Endothelial cell of umbilical vein (primary cell): ENCODE results near the gene TMEM82. TPM values are rescaled to one million over a fixed set of nuclear protein-coding genes. Genes with fewer than 3 reads are reported as not detected.

Experiments
- BruUV-seq: library from RNA; stranded (reverse); fragments of 400-500 nt; replicated peaks from 2 replicates; lab custom pipeline; 2021; lab: Mats Ljungman, UMichigan
- CTCF ChIA-PET: fragments of 300-600, 350-600 bp; sonication (Branson Sonifier 250); formaldehyde crosslinking; loops from one replicate; lab custom pipeline; 2021; ENCODE audit warnings: antibody characterized with exemption, inconsistent platforms; lab: Charles Lee
- POLR2A ChIA-PET: fragments of 300-600, 350-600 bp; sonication (Branson Sonifier 250); formaldehyde crosslinking; loops from one replicate; lab custom pipeline; 2021; ENCODE audit warnings: antibody characterized with exemption, inconsistent platforms; lab: Charles Lee
- DNase-seq: peaks from one replicate; pipeline ENCODE4 v3.0.0-alpha.2; 2011; ENCODE audit warnings: low read depth, low spot score
- FAIRE-seq: peaks from 2 replicates; lab custom pipeline; 2011; peaks lifted over from hg19 to GRCh38; lab: Jason Lieb, UNC
- H2AFZ ChIP-seq: 2 replicates; pipeline ENCODE4 v1.6.0; 2012; ENCODE audit warnings: low read depth, low read length, control low read depth, inconsistent platforms
- H3K27ac ChIP-seq: 2 replicates; pipeline ENCODE4 v1.5.1; 2011; ENCODE audit warnings: low read depth, mild to moderate bottlenecking, control low read depth, low read length, moderate library complexity; ENCODE audit not compliant: insufficient read depth
- H3K27me3 ChIP-seq, 2 experiments: 2 replicates each; pipeline versions ENCODE4 v1.6.0 to v1.6.1; 2011; ENCODE audit warnings: low read length in 2 of 2, mixed read lengths in 1 of 2; ENCODE audit not compliant: control insufficient read depth in 2 of 2, insufficient read depth in 2 of 2
- H3K36me3 ChIP-seq, 2 experiments: 2 replicates in 1 of 2; 3 replicates in 1 of 2; pipeline ENCODE4 v1.5.1; 2011; ENCODE audit warnings: low read length in 2 of 2, mild to moderate bottlenecking in 1 of 2, moderate library complexity in 1 of 2; ENCODE audit not compliant: control insufficient read depth in 2 of 2, insufficient read depth in 2 of 2; ENCODE audit errors: extremely low read depth in 1 of 2
- H3K4me1 ChIP-seq: 3 replicates; pipeline ENCODE4 v1.5.1; 2011; ENCODE audit warnings: mild to moderate bottlenecking, low read length; ENCODE audit not compliant: control insufficient read depth, insufficient read depth; ENCODE audit errors: extremely low read depth
- H3K4me2 ChIP-seq: 2 replicates; pipeline ENCODE4 v1.6.1; 2011; ENCODE audit warnings: low read length, control low read depth, mixed read lengths; ENCODE audit not compliant: insufficient read depth
- H3K4me3 ChIP-seq, 3 experiments: fragments of 200-600 bp in 1 of 3; sonication (generic), shearing (Covaris generic) in 1 of 3; replicated peaks in 1 of 3; 2 replicates each; pipeline ENCODE4 v1.5.1; 2011 to 2016; ENCODE audit warnings: control low read depth in 3 of 3, low read length in 3 of 3, mild to moderate bottlenecking in 2 of 3, inconsistent platforms in 1 of 3, low read depth in 1 of 3, moderate library complexity in 1 of 3; ENCODE audit not compliant: insufficient read depth in 1 of 3
- H3K79me2 ChIP-seq: 2 replicates; pipeline ENCODE4 v1.6.0; 2012; ENCODE audit warnings: low read length, inconsistent platforms; ENCODE audit not compliant: control insufficient read depth, insufficient read depth
- H3K9ac ChIP-seq: replicated peaks from 2 replicates; pipeline ENCODE3; 2011; ENCODE audit warnings: low read length, control low read depth; ENCODE audit not compliant: insufficient read depth; ENCODE audit errors: extremely low read depth
- H3K9me1 ChIP-seq: replicated peaks from 3 replicates; pipeline ENCODE4 v1.6.0; 2011; ENCODE audit warnings: mild to moderate bottlenecking, low read length; ENCODE audit not compliant: control insufficient read depth, insufficient read depth; ENCODE audit errors: extremely low read depth
- H3K9me3 ChIP-seq: replicated peaks from 2 replicates; pipeline ENCODE4 v1.5.1; 2012; ENCODE audit warnings: low read length, inconsistent platforms; ENCODE audit not compliant: control insufficient read depth, insufficient read depth
- H4K20me1 ChIP-seq: replicated peaks from 2 replicates; pipeline ENCODE3; 2011; ENCODE audit warnings: mild to moderate bottlenecking, low read length; ENCODE audit not compliant: control insufficient read depth, insufficient read depth; ENCODE audit errors: extremely low read depth
- EZH2 ChIP-seq: IDR thresholded peaks from 2 replicates; pipeline ENCODE4 v1.6.1; 2012; ENCODE audit warnings: borderline replicate concordance, low read depth, mild to moderate bottlenecking, moderate library complexity, low read length, inconsistent platforms; ENCODE audit not compliant: severe bottlenecking
- FOS ChIP-seq: IDR thresholded peaks from 2 replicates; pipeline ENCODE4 v1.6.1; 2011; ENCODE audit warnings: mild to moderate bottlenecking, low read length, moderate library complexity, borderline replicate concordance; ENCODE audit not compliant: insufficient read depth
- GATA2 ChIP-seq: IDR thresholded peaks from 2 replicates; pipeline ENCODE4 v1.7.0; 2011; ENCODE audit warnings: low read depth, mild to moderate bottlenecking, moderate library complexity, mixed read lengths, low read length; ENCODE audit not compliant: insufficient read length, insufficient read depth
- JUN ChIP-seq: IDR thresholded peaks from 2 replicates; pipeline ENCODE4 v1.6.1; 2011; ENCODE audit warnings: borderline replicate concordance, low read depth; ENCODE audit not compliant: insufficient read length, insufficient read depth
- MYC ChIP-seq: IDR thresholded peaks from one replicate; pipeline ENCODE4 v1.6.1; 2011; ENCODE audit warnings: mild to moderate bottlenecking, low read depth, low read length
- POLR2A ChIP-seq: IDR thresholded peaks from 2 replicates; pipeline ENCODE4 v1.6.1; 2012; ENCODE audit warnings: low read depth, mild to moderate bottlenecking, control low read depth, low read length
- POLR2AphosphoS5 ChIP-seq: IDR thresholded peaks from 2 replicates; pipeline ENCODE4 v1.6.1; 2012; ENCODE audit warnings: low read depth, mild to moderate bottlenecking, control low read depth, low read length, moderate library complexity; ENCODE audit not compliant: insufficient read depth
- dilution Hi-C: fragments of 300-500 bp; cut with MboI; formaldehyde crosslinking; loops from one replicate; pipeline ENCODE4 v1.15.0; 2019; ENCODE audit warnings: low sequenced_read_pairs; ENCODE audit not compliant: extremely low pct_ligation_motif_present
- intact Hi-C: fragments of 100-400 bp; cut with micrococcal nuclease; formaldehyde crosslinking; loops from one replicate; pipeline ENCODE4 v1.10.0; 2022
- polyA plus RNA-seq, 4 experiments: library from polyadenylated mRNA; depleted of rRNA in 3 of 4; stranded (reverse) in 3 of 4; unstranded in 1 of 4; fragments of >200 nt; gene quantifications; 2 replicates each; pipeline versions ENCODE4 v1.2.1 to v1.2.3, GENCODE V29; 2011 to 2012; ENCODE audit warnings: missing spikeins in 1 of 4
- total RNA-seq: library from RNA; stranded (reverse); gene quantifications from 2 replicates; pipeline ENCODE4 v1.2.3, GENCODE V29; 2021
- TF ChIP-seq, protein P1 (sequence below), 2 donors: IDR thresholded peaks; 1 replicate in 1 of 2; 2 replicates in 1 of 2; pipeline ENCODE4 v1.5.1; 2011; ENCODE audit warnings: low read length in 2 of 2, mild to moderate bottlenecking in 2 of 2, moderate library complexity in 2 of 2, control low read depth in 1 of 2, inconsistent platforms in 1 of 2, low read depth in 1 of 2; ENCODE audit not compliant: insufficient read depth in 1 of 2; ENCODE audit errors: extremely low read depth in 1 of 2
- TF ChIP-seq, protein P2 (sequence below): IDR thresholded peaks from 2 replicates; pipeline ENCODE4 v1.6.1; 2011; ENCODE audit not compliant: insufficient read depth, insufficient read length

TMEM82 gene
- total and polyA plus RNA-seq, 2 donors (not counting 3 experiments of a cell fraction or from before 2014, with no cell fraction given) = not detected

DNA sequence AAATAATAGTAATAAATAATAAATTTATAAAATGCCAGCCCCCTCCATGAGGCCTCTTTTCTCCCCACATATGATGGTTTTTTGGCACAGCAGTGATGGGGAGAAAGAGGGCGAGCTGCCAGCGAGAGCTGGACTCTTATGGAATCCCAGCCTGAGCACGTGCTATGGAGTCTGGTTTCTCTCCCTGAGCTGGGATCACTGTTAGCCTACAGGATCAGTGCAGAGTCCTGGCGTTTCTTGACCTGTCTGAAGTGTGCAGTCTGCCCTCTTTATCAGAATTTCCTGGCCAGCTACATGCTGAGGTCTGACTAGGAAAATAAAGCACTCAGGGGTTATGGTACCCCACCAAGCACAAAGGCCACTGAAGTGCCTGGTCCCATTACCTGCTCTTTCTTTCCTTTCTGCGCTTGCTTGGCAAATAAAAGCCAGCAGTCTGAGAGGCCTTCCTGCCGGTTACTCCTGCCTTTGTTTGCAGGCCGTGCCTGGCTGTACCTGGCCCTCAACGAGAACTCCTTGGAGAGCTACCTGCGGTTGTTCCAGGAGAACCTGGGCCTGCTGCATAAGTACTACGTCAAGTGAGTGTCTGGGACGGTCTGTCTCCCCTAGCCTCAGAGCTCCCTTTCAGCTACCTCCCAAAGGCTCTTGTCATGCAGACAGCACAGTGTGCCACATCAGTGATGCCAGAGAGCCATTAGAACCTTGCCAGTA, 24.7 kb upstream of the TMEM82 start:
- no peaks in the 10 kb centered on the region for H3K9me3 ChIP-seq

More for the DNA sequence above, 24.7 kb upstream of the TMEM82 start:
- Histone ChIP-seq H3K4me1 (no peaks in the 10 kb centered on the region), H3K4me2 (no peak overlapping the region), H3K9ac (no peak overlapping the region), H3K27ac (no peak overlapping the region), H3K79me2 (no peaks in the 10 kb centered on the region), H3K27me3 (no peaks in the 10 kb centered on the region), H3K36me3 (peaks cover 7 to 31% of the 10 kb centered on the region in 2 experiments), H4K20me1 (peaks cover 2% of the 10 kb centered on the region), H3K4me3 (no peak overlapping the region), H3K9me1 (no peaks in the 10 kb centered on the region), H2AFZ (no peak overlapping the region)
- FAIRE-seq = no peak
- DNase-seq = peak; percentile 46
- TF ChIP-seq JUN (no peak), POLR2A (no peak), MYC (no peak), FOS (no peak), POLR2AphosphoS5 (no peak), GATA2 (no peak), EZH2 (no peak)
- TF ChIP-seq, protein P1, sequence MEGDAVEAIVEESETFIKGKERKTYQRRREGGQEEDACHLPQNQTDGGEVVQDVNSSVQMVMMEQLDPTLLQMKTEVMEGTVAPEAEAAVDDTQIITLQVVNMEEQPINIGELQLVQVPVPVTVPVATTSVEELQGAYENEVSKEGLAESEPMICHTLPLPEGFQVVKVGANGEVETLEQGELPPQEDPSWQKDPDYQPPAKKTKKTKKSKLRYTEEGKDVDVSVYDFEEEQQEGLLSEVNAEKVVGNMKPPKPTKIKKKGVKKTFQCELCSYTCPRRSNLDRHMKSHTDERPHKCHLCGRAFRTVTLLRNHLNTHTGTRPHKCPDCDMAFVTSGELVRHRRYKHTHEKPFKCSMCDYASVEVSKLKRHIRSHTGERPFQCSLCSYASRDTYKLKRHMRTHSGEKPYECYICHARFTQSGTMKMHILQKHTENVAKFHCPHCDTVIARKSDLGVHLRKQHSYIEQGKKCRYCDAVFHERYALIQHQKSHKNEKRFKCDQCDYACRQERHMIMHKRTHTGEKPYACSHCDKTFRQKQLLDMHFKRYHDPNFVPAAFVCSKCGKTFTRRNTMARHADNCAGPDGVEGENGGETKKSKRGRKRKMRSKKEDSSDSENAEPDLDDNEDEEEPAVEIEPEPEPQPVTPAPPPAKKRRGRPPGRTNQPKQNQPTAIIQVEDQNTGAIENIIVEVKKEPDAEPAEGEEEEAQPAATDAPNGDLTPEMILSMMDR (IDR thresholded peaks at IDR 0.05; ENCODE audit: extremely low read depth in 1 of 2, insufficient read depth in 1 of 2, low read depth in 1 of 2, low read length in 2 of 2) = no peak
- TF ChIP-seq, protein P2, sequence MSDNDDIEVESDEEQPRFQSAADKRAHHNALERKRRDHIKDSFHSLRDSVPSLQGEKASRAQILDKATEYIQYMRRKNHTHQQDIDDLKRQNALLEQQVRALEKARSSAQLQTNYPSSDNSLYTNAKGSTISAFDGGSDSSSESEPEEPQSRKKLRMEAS = no peak
- ChIA-PET POLR2A (no interaction called here), CTCF (interaction anchor here (0.5 to 0.7 kb wide), 2 partner anchors 24 to 85 kb away, joined by 3 read pairs; no protein-coding TSS in a partner anchor)
- dilution Hi-C loops (no loop called here), intact Hi-C loops (no loop called here)
- no TSS peak for BruUV-seq
